ENCODE data around the gene ZC3H7A.
"Not testable (repeated sequence)": the region's sequence is repeated elsewhere in the genome, so short reads cannot be mapped to it uniquely, and the experiment has no call there.

The ZC3H7A gene

GRCh38 chr16:11836650-11837244 lies 39.7 kb upstream of the ZC3H7A start:
- H3K9me3 ChIP-seq, result no peaks in the 10 kb centered on the region; the same call in 1 of the 2 replicates
- no peak for TF ChIP-seq CTCF (IDR thresholded peaks at IDR 0.05; ENCODE audit: low read depth, low read length)
- no peak overlapping the region for H3K4me3 ChIP-seq (ENCODE audit: low read depth, low read length)
- peaks cover 63% of the 10 kb centered on the region for H3K36me3 ChIP-seq
- H3K4me1 ChIP-seq, result peaks cover 7% of the 10 kb centered on the region; the same call in 1 of the 2 replicates
- no peak for DNase-seq
- H3K27me3 ChIP-seq, result no peaks in the 10 kb centered on the region

- Histone ChIP-seq H3K4me1 (peaks cover 7% of the 10 kb centered on the region; the same call in 1 of the 2 replicates), H3K9me3 (no peaks in the 10 kb centered on the region; the same call in 1 of the 2 replicates), H3K27me3 (no peaks in the 10 kb centered on the region), H3K36me3 (peaks cover 56% of the 10 kb centered on the region), H3K4me3 (ENCODE audit: low read depth, low read length) (no peak overlapping the region)
- no peak for TF ChIP-seq CTCF (IDR thresholded peaks at IDR 0.05; ENCODE audit: low read depth, low read length)
- DNase-seq, result no peak
These were observed 39.0 kb upstream of the ZC3H7A start for GRCh38 chr16:11835891-11836649.

- TF ChIP-seq CTCF (IDR thresholded peaks at IDR 0.05; ENCODE audit: low read depth, low read length), result no peak
- no peak overlapping the region for H3K4me3 ChIP-seq (ENCODE audit: low read depth, low read length)
- H3K27me3 ChIP-seq, result no peaks in the 10 kb centered on the region
- DNase-seq, result no peak
- H3K36me3 ChIP-seq, result peaks cover 48% of the 10 kb centered on the region
- no peaks in the 10 kb centered on the region; the same call in 1 of the 2 replicates for H3K9me3 ChIP-seq
- peaks cover 7% of the 10 kb centered on the region; the same call in 1 of the 2 replicates for H3K4me1 ChIP-seq
These were observed 38.3 kb upstream of the ZC3H7A start for GRCh38 chr16:11835309-11835708.

GRCh38 chr16:11833951-11834695 lies 37.1 kb upstream of the ZC3H7A start:
- Histone ChIP-seq H3K36me3 (peaks cover 36% of the 10 kb centered on the region), H3K4me3 (ENCODE audit: low read depth, low read length) (no peak overlapping the region), H3K27me3 (no peaks in the 10 kb centered on the region), H3K4me1 (peaks cover 7% of the 10 kb centered on the region; the same call in 1 of the 2 replicates), H3K9me3 (no peaks in the 10 kb centered on the region; the same call in 1 of the 2 replicates)
- DNase-seq, result no peak
- TF ChIP-seq CTCF (IDR thresholded peaks at IDR 0.05; ENCODE audit: low read depth, low read length), result no peak

DNA sequence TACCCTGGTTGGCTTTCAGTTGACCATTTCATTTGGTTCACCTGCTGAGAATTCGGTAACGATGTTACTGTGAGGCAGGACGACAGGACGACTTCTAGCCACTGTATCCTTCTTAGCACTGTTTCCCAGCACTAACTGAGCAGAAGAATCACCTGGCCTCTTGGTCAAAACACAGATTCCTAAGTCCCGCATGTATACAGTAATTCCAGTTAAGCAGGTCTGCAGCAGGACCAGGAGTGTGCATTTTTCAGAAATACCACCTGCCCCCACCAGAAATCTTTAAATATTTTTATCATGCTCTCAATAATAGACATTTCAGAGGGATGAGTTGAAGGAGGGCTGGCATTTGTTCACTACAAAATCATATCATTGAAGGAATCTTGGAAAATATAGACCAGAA lies 31.6 kb upstream of the ZC3H7A start:
- H3K4me1 ChIP-seq, result no peaks in the 10 kb centered on the region
- no peaks in the 10 kb centered on the region for H3K27me3 ChIP-seq
- DNase-seq, result no peak
- H3K4me3 ChIP-seq (ENCODE audit: low read depth, low read length), result no peak overlapping the region
- no peaks in the 10 kb centered on the region for H3K36me3 ChIP-seq
- H3K9me3 ChIP-seq, result no peaks in the 10 kb centered on the region
- no peak for TF ChIP-seq CTCF (IDR thresholded peaks at IDR 0.05; ENCODE audit: low read depth, low read length)

DNA sequence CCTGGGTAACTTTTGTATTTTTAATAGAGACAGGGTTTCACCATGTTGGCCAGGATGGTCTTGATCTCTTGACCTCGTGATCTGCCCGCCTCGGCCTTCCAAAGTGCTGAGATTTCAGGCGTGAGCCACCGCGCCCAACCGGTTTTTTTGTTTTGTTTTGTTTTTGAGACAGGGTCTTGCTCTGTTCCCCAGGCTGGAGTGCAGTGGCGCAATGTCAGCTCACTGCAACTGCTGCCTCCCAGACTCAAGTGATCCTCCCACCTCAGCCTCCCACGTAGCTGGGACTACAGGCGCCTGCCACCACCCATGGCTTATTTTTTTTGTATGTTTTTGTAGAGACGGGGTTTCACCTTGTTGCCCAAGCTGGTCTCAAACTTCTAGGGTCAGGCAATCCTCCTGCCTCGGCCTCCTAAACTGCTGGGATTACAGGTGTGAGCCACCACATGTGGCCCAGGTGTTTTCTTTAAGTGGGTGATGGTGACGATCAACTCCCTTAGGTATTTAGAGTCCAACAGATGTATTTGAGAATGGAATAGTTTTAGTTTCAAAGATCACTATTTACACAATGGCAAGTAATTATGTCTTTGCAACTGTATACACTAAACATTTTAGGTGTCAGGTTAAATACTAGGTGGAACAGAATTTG lies 28.6 kb upstream of the ZC3H7A start:
- DNase-seq, H3K36me3 ChIP-seq: not testable (repeated sequence)

More for the DNA sequence above, 28.6 kb upstream of the ZC3H7A start:
- H3K4me3 ChIP-seq (ENCODE audit: low read depth, low read length); H3K4me1 ChIP-seq; H3K27me3 ChIP-seq; H3K9me3 ChIP-seq: not testable (repeated sequence)

Measured in BE2C (cell line).